Subcutaneous preadipocyte (primary cell): Measurements from ENCODE around the gene F2. TPM values are rescaled to one million over a fixed set of nuclear protein-coding genes. Genes with fewer than 3 reads are reported as not detected.

Experiments used
- small RNA-seq: library from RNA; depleted of rRNA; stranded (forward); fragments of <200 nt; gene quantifications from one replicate; pipeline ENCODE3, GENCODE V24; 2012
- total RNA-seq: library from RNA; depleted of rRNA; stranded (reverse); fragments of >200 nt; gene quantifications from 2 replicates; pipeline ENCODE4 v1.2.3, GENCODE V29; 2012

Gene F2
- total RNA-seq: not detected in 2 replicates

GRCh38 chr11:46719048-46719542 lies at the start of gene F2:
F2 (plus strand) TSS chr11:46719213; CDS start chr11:46719236, 23 bp downstream.

GRCh38 chr11:46700241-46701077 lies 18.6 kb upstream of the F2 start, which contains the start of the genes ARHGAP1 and ZNF408:
ARHGAP1 (minus strand) TSS chr11:46700619; CDS start chr11:46696107, 4,512 bp downstream.
ZNF408 (plus strand) TSS chr11:46701031; CDS start chr11:46701048, 17 bp downstream.

Small RNA genes lying within 50 kb of the gene (small RNA-seq; reads per million reads assigned to genes)
- gene MIR5582 (2.5 reads per million, percentile 84 among the genes with 10 or more reads in this experiment), gene RF00573 (not detected), gene SNORD67 (738 reads per million, percentile 99 among the genes with 10 or more reads in this experiment)

Other genes starting within 250 kb of the F2 start
- gene AMBRA1, start 125.2 kb upstream of the F2 start, total RNA-seq: 23.5 and 26.0 TPM in 2 replicates
- 2.6 and 4.1 TPM in 2 replicates for gene HARBI1, start 102.0 kb upstream of the F2 start, total RNA-seq
- gene ATG13, start 101.7 kb upstream of the F2 start, total RNA-seq: 34.5 and 49.7 TPM in 2 replicates
- gene ARHGAP1, start 18.6 kb upstream of the F2 start, total RNA-seq: 43.2 and 47.4 TPM in 2 replicates
- gene ZNF408, start 18.2 kb upstream of the F2 start, total RNA-seq: 8.5 and 9.4 TPM in 2 replicates
- gene CKAP5, start 127.1 kb downstream of the F2 start, total RNA-seq: 68.3 and 104 TPM in 2 replicates
- 3.3 and 5.1 TPM in 2 replicates for gene LRP4, start 199.3 kb downstream of the F2 start, total RNA-seq
- 21.7 and 30.9 TPM in 2 replicates for gene CSTPP1, start 217.5 kb downstream of the F2 start, total RNA-seq